SH-SY5Y (cell line): ENCODE data around the gene HRH1.

ENCODE experiments used
- GATA2 ChIP-seq: IDR thresholded peaks from 2 replicates; pipeline ENCODE4 v1.6.1; 2011; ENCODE audit warnings: mild to moderate bottlenecking, low read depth, low read length
- GATA3 ChIP-seq: IDR thresholded peaks from 2 replicates; pipeline ENCODE4 v1.6.1; 2011; ENCODE audit warnings: low read depth, mild to moderate bottlenecking, low read length, moderate library complexity

DNA sequence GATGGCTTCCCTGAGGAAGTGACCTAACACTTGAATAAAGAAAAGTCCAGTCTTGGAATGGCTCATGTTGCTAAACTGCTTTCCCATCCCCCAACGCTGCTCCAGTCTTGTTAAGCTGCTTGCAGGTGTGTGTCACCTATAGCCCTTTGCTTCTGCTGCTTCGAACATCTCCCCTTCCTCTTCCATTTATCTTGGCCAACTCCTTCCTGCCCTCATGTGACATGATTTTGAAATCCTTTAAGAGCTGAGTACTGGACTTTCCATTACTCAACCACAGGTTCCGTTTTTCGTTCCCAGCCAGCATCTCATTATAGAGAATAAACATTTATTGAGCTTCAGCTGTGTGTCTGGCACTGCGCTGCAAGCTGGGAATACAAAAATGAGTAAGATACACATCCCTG lies 119.6 kb downstream of the HRH1 start:
- no peak for TF ChIP-seq GATA3
- TF ChIP-seq GATA2, result no peak
